ENCODE results near the gene OBP2A. TPM values are rescaled to one million over a fixed set of nuclear protein-coding genes. Genes with fewer than 3 reads are reported as not detected.

OBP2A gene
- polyA plus RNA-seq, 4 donors, result 0.21 to 0.70 TPM; not detected in 2

DNA sequence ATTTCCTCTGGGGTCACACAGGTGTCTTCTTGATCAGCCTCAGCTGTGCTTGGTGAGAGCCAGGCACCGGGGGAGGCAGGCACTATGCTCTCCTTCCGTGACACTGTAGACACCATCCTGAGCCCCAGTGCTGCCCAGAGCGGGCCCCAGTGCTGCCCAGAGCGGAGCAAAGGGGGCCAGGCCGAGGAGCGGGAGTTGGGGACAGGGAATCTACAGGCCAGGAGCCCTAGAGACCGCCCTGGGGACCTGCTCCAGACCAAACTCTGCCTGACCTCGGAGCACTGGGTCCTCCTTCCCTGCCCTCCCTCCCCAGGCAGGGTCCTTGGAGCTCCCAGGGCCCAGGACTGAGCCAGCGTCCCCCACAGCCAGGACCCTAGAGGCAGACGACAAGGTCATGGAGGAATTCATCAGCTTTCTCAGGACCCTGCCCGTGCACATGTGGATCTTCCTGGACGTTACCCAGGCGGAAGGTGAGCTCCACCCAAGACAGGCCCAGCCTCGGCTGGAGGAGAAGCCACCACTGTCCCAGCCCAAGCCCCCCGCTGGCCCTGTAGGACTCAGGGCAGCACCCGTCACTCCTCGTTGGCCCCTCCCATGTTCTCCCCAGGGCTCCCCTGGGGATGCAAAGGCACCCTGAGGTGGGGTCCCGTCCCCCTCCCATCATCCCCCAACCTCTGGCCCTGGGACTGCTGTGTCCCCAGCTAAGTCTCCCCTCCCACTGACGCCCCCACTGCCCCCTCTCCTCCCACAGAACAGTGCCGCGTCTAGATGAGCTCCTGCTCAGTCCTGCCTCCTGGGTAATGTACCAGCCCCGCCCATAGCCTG, 45.8 kb downstream of the OBP2A start:
- no peak for DNase-seq (ENCODE audit: low read depth in 4 of 4, low spot score in 2 of 4)

DNA sequence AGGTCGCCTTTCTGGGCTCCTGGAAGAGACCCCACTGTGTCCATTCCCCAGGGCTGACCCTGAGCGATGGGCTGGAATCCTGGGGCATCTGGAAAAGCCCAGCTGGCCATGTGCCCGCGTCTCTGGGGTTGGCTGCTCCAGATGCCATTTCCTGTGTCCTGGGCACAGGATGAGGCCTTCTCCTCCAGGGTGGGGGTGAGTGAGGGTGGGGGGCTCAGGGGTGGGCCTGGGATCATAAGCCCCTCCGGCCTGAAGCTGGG, 46.3 kb downstream of the OBP2A start:
- no peak for DNase-seq (ENCODE audit: low read depth in 4 of 4, low spot score in 2 of 4)

DNA sequence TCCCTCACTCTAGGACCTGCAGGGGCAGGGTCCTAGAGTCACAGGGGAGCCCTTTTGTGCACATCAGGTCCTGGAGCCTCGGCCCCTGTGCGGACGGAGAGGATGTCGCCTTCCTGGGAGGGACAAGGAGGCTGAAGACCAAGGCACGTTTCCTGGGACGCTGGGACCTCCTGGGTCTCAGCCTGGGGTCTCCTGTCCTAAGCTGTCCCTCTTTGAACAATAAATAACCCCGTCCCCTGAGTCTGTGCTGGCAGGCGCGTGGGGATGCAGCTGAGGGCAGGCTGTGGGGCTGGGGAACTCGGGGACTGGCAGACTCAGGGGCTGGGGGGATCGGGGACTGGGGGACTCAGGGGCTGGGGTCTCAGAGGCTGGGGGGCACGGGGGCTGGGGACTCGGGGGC, 46.7 kb downstream of the OBP2A start:
- DNase-seq (ENCODE audit: low read depth in 4 of 4, low spot score in 2 of 4), result no peak

DNA sequence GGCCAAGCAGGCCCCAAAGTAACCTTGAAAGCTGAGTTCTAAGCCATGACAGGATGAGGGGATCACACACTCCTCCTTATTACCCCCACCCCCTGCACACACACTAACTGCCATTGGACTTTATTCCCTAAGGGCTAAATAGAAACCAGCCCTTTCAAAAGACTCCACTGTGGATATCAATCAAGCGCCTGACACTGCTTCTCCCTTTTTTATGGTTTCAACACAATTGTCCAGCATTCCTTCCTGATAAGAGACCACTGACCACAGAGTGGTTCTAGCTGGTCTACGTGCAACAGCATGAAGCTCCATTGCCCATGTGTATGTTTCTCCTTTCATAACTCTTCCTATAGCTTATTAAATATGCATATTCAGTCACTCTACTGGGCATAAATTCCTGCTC, 50.3 kb downstream of the OBP2A start:
- DNase-seq (ENCODE audit: low read depth in 4 of 4, low spot score in 2 of 4), result no peak

Other genes starting within 250 kb of the OBP2A start
- gene PPP1R26, start 66.3 kb upstream of the OBP2A start, polyA plus RNA-seq (ENCODE audit: insufficient read length in 4 of 4), result 10 to 100 TPM; 23.9 to 39.2 (median 31.1) TPM
- gene MRPS2, start 45.4 kb upstream of the OBP2A start, polyA plus RNA-seq (ENCODE audit: insufficient read length in 4 of 4), result 10 to 100 TPM; 43.9 to 62.1 (median 54.0) TPM
- under 1 TPM in 1 of 4 donors, not detected in 3; 0.22 TPM for gene LCN1, start 24.7 kb upstream of the OBP2A start, polyA plus RNA-seq (ENCODE audit: insufficient read length in 4 of 4)
- gene PAEP, start 15.6 kb downstream of the OBP2A start, polyA plus RNA-seq (ENCODE audit: insufficient read length in 4 of 4), result under 1 TPM in 3 of 4 donors, not detected in 1; 0.35 to 0.38 (median 0.35) TPM
- not detected for gene GLT6D1, start 93.4 kb downstream of the OBP2A start, polyA plus RNA-seq (ENCODE audit: insufficient read length in 4 of 4)
- not detected for gene LCN9, start 117.2 kb downstream of the OBP2A start, polyA plus RNA-seq (ENCODE audit: insufficient read length in 4 of 4)
- gene SOHLH1, start 153.4 kb downstream of the OBP2A start, polyA plus RNA-seq (ENCODE audit: insufficient read length in 4 of 4), result not detected
- gene KCNT1, start 156.1 kb downstream of the OBP2A start, polyA plus RNA-seq (ENCODE audit: insufficient read length in 4 of 4), result under 1 TPM; 0.06 to 0.38 (median 0.21) TPM

Measured in left renal cortex interstitium (tissue), 4 donors.